Uterus (tissue), 2 donors: ENCODE results near the gene FAM168A.

Experiments used
- POLR2A ChIP-seq, 2 donors: fragments of 450-650 bp; IDR thresholded peaks; one replicate each; pipeline ENCODE4 v1.6.1; 2016; ENCODE audit warnings: antibody characterized with exemption in 2 of 2, mild to moderate bottlenecking in 1 of 2, moderate library complexity in 1 of 2
- TF ChIP-seq, protein P1 (sequence below), 4 experiments: fragments of 200-600 bp in 2 of 4; fragments of 450-650 bp in 2 of 4; sonication (generic) in 2 of 4; IDR thresholded peaks; one replicate each; pipeline ENCODE4 v1.5.1; 2016 to 2019; ENCODE audit warnings: antibody characterized with exemption in 4 of 4, mild to moderate bottlenecking in 2 of 4, moderate library complexity in 1 of 4

DNA sequence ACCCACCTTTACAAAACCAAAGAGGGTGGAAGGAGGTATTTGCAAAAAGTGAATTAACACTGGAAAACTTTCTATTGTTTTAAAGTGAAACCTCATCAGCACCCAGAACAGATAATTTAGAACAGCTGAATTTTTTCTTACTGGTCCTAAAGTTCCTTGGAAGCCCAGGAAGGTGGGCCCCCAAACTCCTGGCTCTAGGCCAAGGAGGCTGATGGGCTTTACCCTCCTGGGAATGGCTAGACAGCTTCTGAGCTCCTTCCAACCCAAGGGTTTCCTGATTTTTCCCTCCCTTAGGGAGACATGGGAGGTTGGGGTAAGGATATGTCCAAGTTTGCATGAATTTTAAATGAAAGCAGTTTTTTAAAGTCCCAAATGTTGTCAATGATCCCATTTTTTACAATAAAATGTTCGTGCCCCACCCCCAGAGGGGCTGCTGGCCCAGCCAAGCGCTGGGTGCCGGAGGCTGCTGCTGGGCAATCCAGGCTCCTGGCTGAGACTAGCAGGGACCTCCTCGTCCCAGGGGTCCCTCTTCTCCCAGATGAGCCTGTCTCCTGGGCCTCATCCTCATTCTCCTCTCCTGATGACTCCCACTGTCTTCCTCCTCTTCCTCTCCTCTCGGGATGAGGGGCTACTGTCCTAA, 193.3 kb downstream of the FAM168A start:
- TF ChIP-seq, protein P1, sequence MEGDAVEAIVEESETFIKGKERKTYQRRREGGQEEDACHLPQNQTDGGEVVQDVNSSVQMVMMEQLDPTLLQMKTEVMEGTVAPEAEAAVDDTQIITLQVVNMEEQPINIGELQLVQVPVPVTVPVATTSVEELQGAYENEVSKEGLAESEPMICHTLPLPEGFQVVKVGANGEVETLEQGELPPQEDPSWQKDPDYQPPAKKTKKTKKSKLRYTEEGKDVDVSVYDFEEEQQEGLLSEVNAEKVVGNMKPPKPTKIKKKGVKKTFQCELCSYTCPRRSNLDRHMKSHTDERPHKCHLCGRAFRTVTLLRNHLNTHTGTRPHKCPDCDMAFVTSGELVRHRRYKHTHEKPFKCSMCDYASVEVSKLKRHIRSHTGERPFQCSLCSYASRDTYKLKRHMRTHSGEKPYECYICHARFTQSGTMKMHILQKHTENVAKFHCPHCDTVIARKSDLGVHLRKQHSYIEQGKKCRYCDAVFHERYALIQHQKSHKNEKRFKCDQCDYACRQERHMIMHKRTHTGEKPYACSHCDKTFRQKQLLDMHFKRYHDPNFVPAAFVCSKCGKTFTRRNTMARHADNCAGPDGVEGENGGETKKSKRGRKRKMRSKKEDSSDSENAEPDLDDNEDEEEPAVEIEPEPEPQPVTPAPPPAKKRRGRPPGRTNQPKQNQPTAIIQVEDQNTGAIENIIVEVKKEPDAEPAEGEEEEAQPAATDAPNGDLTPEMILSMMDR (IDR thresholded peaks at IDR 0.05), result no peak
- TF ChIP-seq POLR2A (IDR thresholded peaks at IDR 0.05), result no peak
